ENCODE data around the gene SPATA20. TPM values are rescaled to one million over a fixed set of nuclear protein-coding genes. Genes with fewer than 3 reads are reported as not detected.

Gene SPATA20
- total RNA-seq, 3 donors from 2014 or later: 54.3 to 95.3 (median 65.4) TPM

GRCh38 chr17:50596191-50597037 is 49.4 kb downstream of the SPATA20 start:
- ATAC-seq (peak; percentile 81), DNase-seq (peak in 2 of 3 donors; percentile 51 to 62)
- Histone ChIP-seq H3K4me1 (ENCODE audit: low read depth) (no peaks in the 10 kb centered on the region), H3K4me3 (no peak overlapping the region), H3K36me3 (ENCODE audit: low read depth) (no peaks in the 10 kb centered on the region), H3K9me3 (no peaks in the 10 kb centered on the region)
- intact Hi-C loops (cut with DNase I, micrococcal nuclease): no loop called here
- no peak for TF ChIP-seq CTCF (IDR thresholded peaks at IDR 0.05)

GRCh38 chr17:50598487-50598886 is 51.5 kb downstream of the SPATA20 start:
- TF ChIP-seq CTCF (IDR thresholded peaks at IDR 0.05): no peak
- Histone ChIP-seq H3K4me1 (ENCODE audit: low read depth) (no peaks in the 10 kb centered on the region), H3K9me3 (no peaks in the 10 kb centered on the region)

GRCh38 chr17:50599606-50600005 is 52.6 kb downstream of the SPATA20 start:
- Histone ChIP-seq H3K4me1 (ENCODE audit: low read depth) (no peaks in the 10 kb centered on the region), H3K9me3 (no peaks in the 10 kb centered on the region), H3K4me3 (no peak overlapping the region), H3K36me3 (ENCODE audit: low read depth) (no peaks in the 10 kb centered on the region)
- DNase-seq: no peak
- TF ChIP-seq CTCF (IDR thresholded peaks at IDR 0.05): no peak
- intact Hi-C loops (cut with DNase I, micrococcal nuclease): no loop called here
- no peak for ATAC-seq

More at GRCh38 chr17:50598487-50598886, 51.5 kb downstream of the SPATA20 start:
- H3K4me3 ChIP-seq: no peak overlapping the region
- DNase-seq: no peak
- H3K36me3 ChIP-seq (ENCODE audit: low read depth): no peaks in the 10 kb centered on the region
- intact Hi-C loops (cut with DNase I, micrococcal nuclease): no loop called here
- no peak for ATAC-seq

GRCh38 chr17:50601823-50602375 is 54.9 kb downstream of the SPATA20 start:
- ATAC-seq (no peak), DNase-seq (no peak)
- intact Hi-C loops (cut with DNase I, micrococcal nuclease): no loop called here
- Histone ChIP-seq H3K4me1 (ENCODE audit: low read depth) (no peaks in the 10 kb centered on the region), H3K9me3 (no peaks in the 10 kb centered on the region), H3K36me3 (ENCODE audit: low read depth) (no peaks in the 10 kb centered on the region), H3K4me3 (no peak overlapping the region)
- TF ChIP-seq CTCF (IDR thresholded peaks at IDR 0.05): no peak

- no peak for TF ChIP-seq CTCF (IDR thresholded peaks at IDR 0.05)
- no peaks in the 10 kb centered on the region for H3K4me1 ChIP-seq (ENCODE audit: low read depth)
- no peaks in the 10 kb centered on the region for H3K9me3 ChIP-seq
- ATAC-seq: no peak
- DNase-seq: no peak
- no peak overlapping the region for H3K4me3 ChIP-seq
- H3K36me3 ChIP-seq (ENCODE audit: low read depth): no peaks in the 10 kb centered on the region
- intact Hi-C loops (cut with DNase I, micrococcal nuclease): no loop called here
Observed at GRCh38 chr17:50602836-50603235, 55.9 kb downstream of the SPATA20 start.
